ENCODE measurements around the gene RPS19. TPM values are rescaled to one million over a fixed set of nuclear protein-coding genes. Genes with fewer than 3 reads are reported as not detected.

RPS19 gene
- polyA plus RNA-seq, 1 donor (not counting 4 experiments of a cell fraction or from before 2014, with no cell fraction given) = 2,290 TPM

GRCh38 chr19:41893899-41894298 is 33.8 kb downstream of the RPS19 start:
- Histone ChIP-seq H3K79me2 (ENCODE audit: control insufficient read depth, insufficient read depth, low read length) (peaks cover 17% of the 10 kb centered on the region), H3K9me1 (ENCODE audit: control insufficient read depth, extremely low read depth, insufficient read depth, low read length) (no peaks in the 10 kb centered on the region), H3K36me3 (ENCODE audit: control insufficient read depth in 2 of 2, extremely low read depth in 1 of 2, insufficient read depth in 2 of 2, low read length in 2 of 2) (peaks cover 35 to 51% of the 10 kb centered on the region in 2 experiments), H4K20me1 (ENCODE audit: control insufficient read depth, extremely low read depth, insufficient read depth, low read length) (no peaks in the 10 kb centered on the region), H3K9ac (ENCODE audit: control insufficient read depth, extremely low read depth, insufficient read depth, low read length) (no peak overlapping the region), H3K27me3 (ENCODE audit: control insufficient read depth, extremely low read depth, insufficient read depth, low read length) (no peaks in the 10 kb centered on the region), H3K4me3 (ENCODE audit: control insufficient read depth in 2 of 3, extremely low read depth in 1 of 3, insufficient read depth in 2 of 3, low read depth in 1 of 3, low read length in 3 of 3) (no peak overlapping the region), H3K9me3 (ENCODE audit: control insufficient read depth, low read depth, low read length) (no peaks in the 10 kb centered on the region), H3K4me2 (ENCODE audit: control insufficient read depth, extremely low read depth, insufficient read depth, low read depth, low read length) (no peak overlapping the region), H2AFZ (ENCODE audit: control insufficient read depth, low read length) (no peak overlapping the region), H3K27ac (ENCODE audit: control insufficient read depth, insufficient read depth, low read length) (no peak overlapping the region), H3K4me1 (ENCODE audit: control insufficient read depth, extremely low read depth, insufficient read depth, low read length) (no peaks in the 10 kb centered on the region)
- TF ChIP-seq CTCF (optimal IDR thresholded peaks at IDR 0.05 in 1 of 3, IDR thresholded peaks at IDR 0.05 in 1 of 3, conservative IDR thresholded peaks at IDR 0.05 in 1 of 3; ENCODE audit: extremely low read depth in 1 of 3, insufficient read depth in 2 of 3, low read length in 3 of 3) (peak in 1 of 3 experiments; percentile 19), EZH2 (IDR thresholded peaks at IDR 0.05; ENCODE audit: low read length) (no peak)
- FAIRE-seq = no peak
- no peak for DNase-seq (ENCODE audit: low read depth, low spot score)
- dilution Hi-C loops (cut with MboI; ENCODE audit: extremely low pct_ligation_motif_present, low sequenced_read_pairs) = no loop called here

DNA sequence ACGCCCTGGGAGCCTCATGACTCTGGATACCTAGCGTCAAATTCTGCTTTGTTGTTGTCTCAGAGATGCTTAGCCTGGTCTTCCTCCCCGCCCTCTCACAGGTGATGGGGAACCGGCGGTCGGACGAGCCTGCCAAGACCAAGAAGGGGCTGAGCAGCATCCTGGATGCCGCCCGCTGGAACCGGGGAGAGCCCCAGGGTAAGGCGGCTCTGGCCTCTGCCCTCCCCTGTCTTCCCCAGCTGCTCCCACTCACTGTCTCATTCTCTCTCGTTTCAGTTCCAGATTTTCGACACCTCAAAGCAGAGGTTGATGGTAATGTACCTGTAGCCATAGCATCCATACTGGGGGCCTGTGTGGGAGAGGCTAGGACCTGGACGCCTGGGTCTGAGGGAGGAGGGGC is 34.3 kb downstream of the RPS19 start:
- no peak overlapping the region for H3K4me2 ChIP-seq (ENCODE audit: control insufficient read depth, extremely low read depth, insufficient read depth, low read depth, low read length)
- peaks cover 14% of the 10 kb centered on the region for H3K79me2 ChIP-seq (ENCODE audit: control insufficient read depth, insufficient read depth, low read length)
- DNase-seq (ENCODE audit: low read depth, low spot score) (no peak), FAIRE-seq (no peak)
- peaks cover 34 to 49% of the 10 kb centered on the region in 2 experiments for H3K36me3 ChIP-seq (ENCODE audit: control insufficient read depth in 2 of 2, extremely low read depth in 1 of 2, insufficient read depth in 2 of 2, low read length in 2 of 2)
- H3K9me1 ChIP-seq (ENCODE audit: control insufficient read depth, extremely low read depth, insufficient read depth, low read length) = no peaks in the 10 kb centered on the region
- H3K4me1 ChIP-seq (ENCODE audit: control insufficient read depth, extremely low read depth, insufficient read depth, low read length) = no peaks in the 10 kb centered on the region
- dilution Hi-C loops (cut with MboI; ENCODE audit: extremely low pct_ligation_motif_present, low sequenced_read_pairs) = no loop called here
- H4K20me1 ChIP-seq (ENCODE audit: control insufficient read depth, extremely low read depth, insufficient read depth, low read length) = no peaks in the 10 kb centered on the region
- H3K27ac ChIP-seq (ENCODE audit: control insufficient read depth, insufficient read depth, low read length) = no peak overlapping the region
- H3K9ac ChIP-seq (ENCODE audit: control insufficient read depth, extremely low read depth, insufficient read depth, low read length) = no peak overlapping the region
- no peaks in the 10 kb centered on the region for H3K27me3 ChIP-seq (ENCODE audit: control insufficient read depth, extremely low read depth, insufficient read depth, low read length)
- H2AFZ ChIP-seq (ENCODE audit: control insufficient read depth, low read length) = no peak overlapping the region
- no peak overlapping the region for H3K4me3 ChIP-seq (ENCODE audit: control insufficient read depth in 2 of 3, extremely low read depth in 1 of 3, insufficient read depth in 2 of 3, low read depth in 1 of 3, low read length in 3 of 3)
- no peak for TF ChIP-seq CTCF (optimal IDR thresholded peaks at IDR 0.05 in 1 of 3, IDR thresholded peaks at IDR 0.05 in 1 of 3, conservative IDR thresholded peaks at IDR 0.05 in 1 of 3; ENCODE audit: extremely low read depth in 1 of 3, insufficient read depth in 2 of 3, low read length in 3 of 3)
- TF ChIP-seq EZH2 (IDR thresholded peaks at IDR 0.05; ENCODE audit: low read length) = no peak
- H3K9me3 ChIP-seq (ENCODE audit: control insufficient read depth, low read depth, low read length) = no peaks in the 10 kb centered on the region

Measured in keratinocyte (primary cell).